Neural cell (in vitro differentiated cells): ENCODE data around the gene TSSK3. TPM values are rescaled to one million over a fixed set of nuclear protein-coding genes. Genes with fewer than 3 reads are reported as not detected.

ENCODE experiments used
- H2AFZ ChIP-seq: fragments of 200-600, 300-800 bp; sonication (generic), shearing (Covaris generic); 2 replicates; pipeline ENCODE4 v1.6.0; 2014; ENCODE audit warnings: low read depth, mild to moderate bottlenecking, antibody characterized with exemption, low read length, moderate library complexity
- H3F3A ChIP-seq: fragments of 200-600 bp; shearing (Covaris generic); 2 replicates; pipeline ENCODE4 v1.6.1; 2016; ENCODE audit warnings: mild to moderate bottlenecking, moderate library complexity, mixed read lengths, antibody characterized with exemption, low read length; ENCODE audit not compliant: insufficient read depth, poor library complexity, severe bottlenecking
- H3K27ac ChIP-seq: fragments of 200-600, 300-800 bp; sonication (generic), shearing (Covaris generic); 2 replicates; pipeline ENCODE4 v1.5.1; 2014; ENCODE audit warnings: mild to moderate bottlenecking, low read length, moderate library complexity
- H3K27me3 ChIP-seq: fragments of 300-800, 200-600 bp; sonication (generic), shearing (Covaris generic); 2 replicates; pipeline ENCODE4 v1.6.0; 2014; ENCODE audit warnings: mild to moderate bottlenecking, low read depth, low read length, moderate library complexity; ENCODE audit not compliant: insufficient read depth
- H3K36me3 ChIP-seq: fragments of 300-800, 200-600 bp; sonication (generic), shearing (Covaris generic); 2 replicates; pipeline ENCODE4 v1.5.1; 2014; ENCODE audit warnings: mild to moderate bottlenecking, antibody characterized with exemption, low read length, moderate library complexity; ENCODE audit not compliant: insufficient read depth
- H3K4me2 ChIP-seq: fragments of 300-800, 200-600 bp; sonication (generic), shearing (Covaris generic); 2 replicates; pipeline ENCODE4 v1.6.0; 2014; ENCODE audit warnings: mild to moderate bottlenecking, low read length
- H3K4me3 ChIP-seq: fragments of 300-800, 200-600 bp; sonication (generic), shearing (Covaris generic); 2 replicates; pipeline ENCODE4 v1.5.1; 2014; ENCODE audit warnings: mild to moderate bottlenecking, low read length, moderate library complexity
- H3K79me2 ChIP-seq: fragments of 200-600 bp; shearing (Covaris generic); replicated peaks from 2 replicates; pipeline ENCODE4 v1.6.0; 2014; ENCODE audit warnings: mild to moderate bottlenecking, low read length, moderate library complexity; ENCODE audit not compliant: insufficient read depth
- H3K9ac ChIP-seq: fragments of 300-800, 200-600 bp; sonication (generic), shearing (Covaris generic); 2 replicates; pipeline ENCODE4 v1.6.1; 2016; ENCODE audit warnings: mild to moderate bottlenecking, low read length, mixed read lengths
- H3K9me2 ChIP-seq: fragments of 200-600 bp; shearing (Covaris generic); 2 replicates; pipeline ENCODE4 v1.6.1; 2016; ENCODE audit warnings: mild to moderate bottlenecking, low read length, mixed read lengths; ENCODE audit not compliant: insufficient read depth
- H3K9me3 ChIP-seq: fragments of 200-600, 300-800 bp; sonication (generic), shearing (Covaris generic); 2 replicates; pipeline ENCODE4 v1.6.1; 2016; ENCODE audit warnings: mild to moderate bottlenecking, mixed run types, low read length, moderate library complexity, mixed read lengths
- H4K20me1 ChIP-seq: fragments of 200-600 bp; shearing (Covaris generic); 2 replicates; pipeline ENCODE4 v1.6.1; 2016; ENCODE audit warnings: mild to moderate bottlenecking, mixed run types; ENCODE audit not compliant: insufficient read depth
- CTCF ChIP-seq: fragments of 450-650 bp; IDR thresholded peaks from 2 replicates; pipeline ENCODE4 v1.5.1; 2014; ENCODE audit warnings: antibody characterized with exemption, mild to moderate bottlenecking, moderate library complexity; ENCODE audit not compliant: poor library complexity, severe bottlenecking
- EP300 ChIP-seq: fragments of 450-650 bp; conservative IDR thresholded peaks from 2 replicates; pipeline ENCODE4 v1.6.1; 2014; ENCODE audit warnings: antibody characterized with exemption, mild to moderate bottlenecking, moderate library complexity; ENCODE audit not compliant: poor library complexity, severe bottlenecking
- EZH2 ChIP-seq: fragments of 200-600, 300-800 bp; shearing (Covaris generic), sonication (generic); IDR thresholded peaks from 2 replicates; pipeline ENCODE4 v1.6.1; 2014; ENCODE audit warnings: antibody characterized with exemption, low read length, borderline replicate concordance, mild to moderate bottlenecking; ENCODE audit not compliant: insufficient read depth, poor library complexity, severe bottlenecking
- MXI1 ChIP-seq: fragments of 450-650 bp; conservative IDR thresholded peaks from 2 replicates; pipeline ENCODE4 v1.6.1; 2014; ENCODE audit warnings: antibody characterized with exemption, mild to moderate bottlenecking; ENCODE audit not compliant: poor library complexity, severe bottlenecking
- POLR2AphosphoS5 ChIP-seq: IDR thresholded peaks from 2 replicates; pipeline ENCODE4 v1.6.1; 2012
- RAD21 ChIP-seq: fragments of 450-650 bp; conservative IDR thresholded peaks from 2 replicates; pipeline ENCODE4 v1.6.1; 2014; ENCODE audit warnings: antibody characterized with exemption, mild to moderate bottlenecking, moderate library complexity
- REST ChIP-seq: IDR thresholded peaks from 2 replicates; pipeline ENCODE4 v1.6.1; 2012; ENCODE audit warnings: borderline replicate concordance
- SMC3 ChIP-seq: fragments of 450-650 bp; conservative IDR thresholded peaks from 2 replicates; pipeline ENCODE4 v1.6.1; 2014; ENCODE audit warnings: antibody characterized with exemption, mild to moderate bottlenecking, moderate library complexity; ENCODE audit not compliant: poor library complexity
- TAF1 ChIP-seq: IDR thresholded peaks from 2 replicates; pipeline ENCODE4 v1.6.1; 2012; ENCODE audit warnings: low read depth
- polyA plus RNA-seq: library from polyadenylated mRNA; depleted of rRNA; stranded (reverse); fragments of >200 nt; gene quantifications from 2 replicates; pipeline ENCODE4 v1.2.3, GENCODE V29; 2014

The TSSK3 gene
- polyA plus RNA-seq, 1 donor from 2014 or later: not detected

GRCh38 chr1:32404946-32405345 lies 42.6 kb downstream of the TSSK3 start:
- H3K36me3 ChIP-seq: no peaks in the 10 kb centered on the region
- no peaks in the 10 kb centered on the region for H3K27me3 ChIP-seq
- no peak overlapping the region for H3K4me2 ChIP-seq
- no peak overlapping the region for H2AFZ ChIP-seq
- TF ChIP-seq REST (no peak), TAF1 (no peak), RAD21 (no peak)
- no peak overlapping the region for H3K27ac ChIP-seq
- no peaks in the 10 kb centered on the region for H3K9me2 ChIP-seq
- H3K9me3 ChIP-seq: no peaks in the 10 kb centered on the region
- H3K4me3 ChIP-seq: no peak overlapping the region
- H3K9ac ChIP-seq: no peak overlapping the region
- H3K79me2 ChIP-seq: no peaks in the 10 kb centered on the region
- H3F3A ChIP-seq: no peaks in the 10 kb centered on the region
- no peaks in the 10 kb centered on the region for H4K20me1 ChIP-seq

GRCh38 chr1:32405672-32406467 lies 43.5 kb downstream of the TSSK3 start:
- H3K4me3 ChIP-seq: no peak overlapping the region
- no peaks in the 10 kb centered on the region for H3K9me3 ChIP-seq
- no peaks in the 10 kb centered on the region for H3K36me3 ChIP-seq
- H3F3A ChIP-seq: no peaks in the 10 kb centered on the region
- H3K4me2 ChIP-seq: no peak overlapping the region
- no peak overlapping the region for H3K9ac ChIP-seq
- no peak overlapping the region for H2AFZ ChIP-seq
- no peak for TF ChIP-seq EP300
- TF ChIP-seq RAD21: no peak
- no peak for TF ChIP-seq REST
- no peak for TF ChIP-seq SMC3
- no peak for TF ChIP-seq CTCF
- TF ChIP-seq POLR2AphosphoS5: no peak
- no peak for TF ChIP-seq TAF1
- TF ChIP-seq MXI1: no peak
- TF ChIP-seq EZH2: no peak
- H4K20me1 ChIP-seq: no peaks in the 10 kb centered on the region
- H3K79me2 ChIP-seq: no peaks in the 10 kb centered on the region
- H3K27ac ChIP-seq: no peak overlapping the region
- no peaks in the 10 kb centered on the region for H3K27me3 ChIP-seq
- no peaks in the 10 kb centered on the region for H3K9me2 ChIP-seq
